BE2C (cell line): ENCODE measurements around the gene TBC1D13.

Experiments used
- DNase-seq: peaks from one replicate; pipeline ENCODE4 v3.0.0-alpha.2; 2020
- H3K27me3 ChIP-seq: fragments of 250-450 bp; sonication (Bioruptor Pico); 2 replicates; pipeline ENCODE4 v1.5.1; 2020; ENCODE audit warnings: mild to moderate bottlenecking
- H3K36me3 ChIP-seq: fragments of 250-450 bp; sonication (Bioruptor Pico); 2 replicates; pipeline ENCODE4 v1.5.1; 2020; ENCODE audit warnings: mild to moderate bottlenecking
- H3K4me1 ChIP-seq: fragments of 250-450 bp; sonication (Bioruptor Pico); 2 replicates; pipeline ENCODE4 v1.5.1; 2020
- H3K4me3 ChIP-seq: 2 replicates; pipeline ENCODE4 v1.5.1; 2011; ENCODE audit warnings: low read depth, low read length
- H3K9me3 ChIP-seq: fragments of 250-450 bp; sonication (Bioruptor Pico); 2 replicates; pipeline ENCODE4 v1.5.1; 2020
- CTCF ChIP-seq: IDR thresholded peaks from 2 replicates; pipeline ENCODE4 v1.5.1; 2012; ENCODE audit warnings: mild to moderate bottlenecking, low read depth, low read length

TBC1D13 gene

GRCh38 chr9:128828719-128829452, 41.8 kb downstream of the TBC1D13 start:
- Histone ChIP-seq H3K4me1 (no peaks in the 10 kb centered on the region), H3K36me3 (peaks cover 52% of the 10 kb centered on the region), H3K9me3 (no peaks in the 10 kb centered on the region), H3K27me3 (no peaks in the 10 kb centered on the region), H3K4me3 (peak overlapping the region; percentile 98)
- no peak for DNase-seq
- TF ChIP-seq CTCF: no peak

DNA sequence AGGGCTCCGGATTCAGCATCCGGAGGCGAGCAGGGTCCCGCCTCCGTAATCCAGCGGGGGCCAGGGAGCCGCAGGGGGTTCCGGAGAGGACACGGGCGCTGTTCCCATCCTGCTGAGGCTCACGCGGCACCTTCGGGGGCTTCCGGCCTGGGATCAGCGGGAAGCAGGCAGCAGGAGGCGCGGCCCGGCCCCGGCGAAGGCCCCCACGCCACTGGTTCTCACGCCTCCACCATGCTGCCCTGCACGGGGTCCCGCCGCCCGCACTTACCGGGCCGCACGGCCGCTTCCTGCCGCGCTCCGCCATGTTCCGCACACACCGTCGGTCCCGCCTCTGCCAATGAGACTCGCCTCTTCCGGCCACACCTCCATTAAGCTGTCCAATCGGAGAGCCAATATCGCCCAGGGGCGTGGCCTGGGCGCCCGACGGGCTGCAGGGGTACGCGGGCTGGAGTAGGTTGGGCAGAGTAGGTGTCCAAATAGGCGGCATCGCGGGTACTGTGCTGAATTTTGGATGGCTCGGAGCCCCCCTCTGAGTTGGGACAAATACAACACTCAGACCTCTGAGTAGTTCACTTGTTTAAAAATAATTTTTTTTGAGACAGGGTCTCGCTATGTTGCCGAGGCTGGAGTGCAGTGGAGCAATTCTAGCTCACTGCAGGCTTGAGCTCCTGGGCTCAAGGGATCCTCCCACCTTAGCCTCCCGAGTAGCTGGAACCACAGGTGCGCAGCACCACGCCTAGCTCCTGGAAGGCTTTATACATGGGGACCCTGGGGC, 42.6 kb downstream of the TBC1D13 start, which contains the start of gene SPOUT1:
Gene SPOUT1, minus strand, starts transcription at position 318 of the 775 bp plus-strand sequence. Its CDS starts 14 bp downstream, at position 304.
- peak; percentile 97 for DNase-seq
- Histone ChIP-seq H3K36me3 (peaks cover 50% of the 10 kb centered on the region), H3K4me1 (no peaks in the 10 kb centered on the region), H3K27me3 (no peaks in the 10 kb centered on the region), H3K9me3 (no peaks in the 10 kb centered on the region), H3K4me3 (peak within 1 kb of the TSS; percentile 98)
- no peak for TF ChIP-seq CTCF

GRCh38 chr9:128833696-128834095, 46.6 kb downstream of the TBC1D13 start:
- TF ChIP-seq CTCF: no peak
- Histone ChIP-seq H3K27me3 (no peaks in the 10 kb centered on the region), H3K9me3 (no peaks in the 10 kb centered on the region), H3K4me3 (no peak overlapping the region), H3K36me3 (peaks cover 38% of the 10 kb centered on the region), H3K4me1 (no peaks in the 10 kb centered on the region)
- no peak for DNase-seq

DNA sequence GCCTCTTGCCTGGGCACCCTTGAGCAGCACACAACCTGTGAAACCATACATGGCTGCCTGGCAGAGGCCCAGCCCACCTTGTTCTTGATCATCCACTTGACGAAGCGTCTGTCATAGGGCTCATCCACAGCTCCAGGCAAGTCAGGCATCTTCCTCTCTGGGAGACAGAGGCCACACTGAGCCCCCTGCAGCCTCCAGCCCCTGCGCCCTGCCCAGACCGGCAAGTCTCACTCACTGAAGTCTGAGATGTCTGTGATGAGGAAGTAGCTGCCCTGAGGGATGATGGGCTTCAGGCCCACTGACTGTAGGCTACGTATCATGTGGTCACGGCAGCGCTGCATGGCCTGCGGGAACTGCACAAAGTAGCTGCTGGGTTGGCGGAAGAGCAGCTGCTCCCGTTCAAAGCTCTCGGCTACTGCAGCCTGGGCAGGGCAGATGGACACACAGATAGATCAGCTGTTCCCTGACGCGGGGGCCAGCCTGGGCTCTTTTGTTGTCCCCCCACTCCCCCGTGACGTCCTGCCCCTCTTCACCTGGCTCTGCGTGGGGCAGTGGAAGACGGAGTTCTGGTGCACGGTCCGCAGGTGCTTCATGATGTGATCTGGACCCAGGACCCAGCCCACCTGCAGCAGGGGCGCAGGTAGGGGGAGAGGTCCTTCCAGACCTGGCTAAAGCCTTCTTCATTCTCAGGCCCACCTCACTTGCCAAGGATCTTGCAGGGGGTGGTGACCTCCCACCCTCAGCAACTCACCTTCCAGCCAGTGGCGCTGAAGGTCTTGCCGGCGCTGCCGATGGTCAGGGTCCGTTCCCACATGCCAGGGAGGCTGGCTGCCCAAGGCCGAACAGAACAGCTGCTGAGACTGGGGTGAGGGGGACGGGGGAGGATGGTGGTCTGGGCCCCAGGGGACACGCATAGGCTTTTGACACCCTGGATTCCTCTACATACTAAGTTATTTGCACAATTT, 48.5 kb downstream of the TBC1D13 start:
- H3K36me3 ChIP-seq: peaks cover 45% of the 10 kb centered on the region
- no peak for TF ChIP-seq CTCF

GRCh38 chr9:128836509-128837145, 49.6 kb downstream of the TBC1D13 start:
- Histone ChIP-seq H3K27me3 (no peaks in the 10 kb centered on the region), H3K36me3 (peaks cover 50% of the 10 kb centered on the region), H3K4me1 (no peaks in the 10 kb centered on the region), H3K4me3 (no peak overlapping the region), H3K9me3 (no peaks in the 10 kb centered on the region)
- TF ChIP-seq CTCF: no peak
- DNase-seq: no peak

More for the DNA sequence above, 48.5 kb downstream of the TBC1D13 start:
- Histone ChIP-seq H3K4me1 (no peaks in the 10 kb centered on the region), H3K27me3 (no peaks in the 10 kb centered on the region), H3K9me3 (no peaks in the 10 kb centered on the region), H3K4me3 (no peak overlapping the region)
- no peak for DNase-seq
